NCI-H2029 treated with DMSO at 0.1 percent for 48 hours (cell line): ENCODE results near the gene FHL3.

ENCODE experiments used
- DNase-seq: peaks from one replicate; lab custom pipeline; 2025; lab: John Stamatoyannopoulos, UW

Gene FHL3

DNA sequence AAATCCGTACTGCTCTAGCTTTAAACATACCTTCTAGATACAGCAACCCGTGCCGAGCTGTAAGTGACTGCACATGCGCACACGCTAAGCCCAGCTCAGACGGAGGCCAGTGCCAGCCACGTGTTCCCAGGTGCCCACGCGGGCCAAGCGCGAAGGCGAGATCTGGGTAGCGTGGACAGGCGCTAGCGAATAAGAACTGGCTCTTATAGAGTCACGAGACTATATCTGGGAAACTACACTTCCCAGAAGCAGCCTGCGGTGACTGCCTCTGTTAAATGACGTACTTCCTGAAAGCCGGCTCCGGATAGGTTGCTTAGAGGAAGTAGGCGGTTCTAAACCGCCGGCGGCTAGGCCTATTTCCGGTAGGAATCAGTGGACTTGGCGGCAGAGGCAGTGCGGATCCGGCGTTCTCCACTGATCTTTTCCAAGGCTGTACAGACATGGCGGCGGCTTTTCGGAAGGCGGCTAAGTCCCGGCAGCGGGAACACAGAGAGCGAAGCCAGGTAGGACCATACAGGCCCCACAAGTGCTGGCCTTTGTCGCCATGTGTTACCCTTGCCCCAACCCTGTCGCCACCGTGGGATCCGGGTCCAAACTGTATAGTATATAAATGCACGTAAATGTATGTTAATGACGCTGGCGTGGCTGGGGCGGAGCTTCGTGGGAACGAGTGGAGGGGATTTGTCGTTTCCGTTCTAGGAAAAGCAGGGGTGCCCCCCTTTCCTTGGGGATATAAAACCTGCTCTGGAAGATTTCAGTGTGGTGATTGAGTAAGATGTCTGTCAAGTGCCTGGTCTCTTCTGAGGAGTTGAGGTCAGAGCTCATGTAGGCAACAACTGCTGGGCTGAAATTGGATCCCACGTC is 7.3 kb upstream of the FHL3 start, which contains the start of gene UTP11:
Gene UTP11, plus strand, starts transcription at position 372 of the 864 bp plus-strand sequence. Its CDS starts 69 bp downstream, at position 441.
- peak; percentile 100 for DNase-seq

DNA sequence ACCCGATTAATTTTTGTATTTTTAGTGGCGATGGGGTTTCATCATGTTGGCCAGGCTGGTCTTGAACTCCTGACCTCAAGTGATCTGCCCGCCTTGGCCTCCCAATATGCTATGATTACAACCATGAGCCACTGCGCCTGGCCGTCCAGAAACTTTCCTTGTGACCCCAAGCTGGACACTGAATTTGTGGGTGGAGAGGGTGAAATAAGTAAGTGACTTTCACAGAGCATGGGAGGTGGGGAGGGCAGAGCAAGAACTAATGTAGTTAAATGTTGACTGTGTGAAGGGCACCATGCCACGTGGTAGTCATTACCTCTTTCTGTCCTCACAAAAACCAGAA is 4.5 kb upstream of the FHL3 start:
- DNase-seq = no peak

DNA sequence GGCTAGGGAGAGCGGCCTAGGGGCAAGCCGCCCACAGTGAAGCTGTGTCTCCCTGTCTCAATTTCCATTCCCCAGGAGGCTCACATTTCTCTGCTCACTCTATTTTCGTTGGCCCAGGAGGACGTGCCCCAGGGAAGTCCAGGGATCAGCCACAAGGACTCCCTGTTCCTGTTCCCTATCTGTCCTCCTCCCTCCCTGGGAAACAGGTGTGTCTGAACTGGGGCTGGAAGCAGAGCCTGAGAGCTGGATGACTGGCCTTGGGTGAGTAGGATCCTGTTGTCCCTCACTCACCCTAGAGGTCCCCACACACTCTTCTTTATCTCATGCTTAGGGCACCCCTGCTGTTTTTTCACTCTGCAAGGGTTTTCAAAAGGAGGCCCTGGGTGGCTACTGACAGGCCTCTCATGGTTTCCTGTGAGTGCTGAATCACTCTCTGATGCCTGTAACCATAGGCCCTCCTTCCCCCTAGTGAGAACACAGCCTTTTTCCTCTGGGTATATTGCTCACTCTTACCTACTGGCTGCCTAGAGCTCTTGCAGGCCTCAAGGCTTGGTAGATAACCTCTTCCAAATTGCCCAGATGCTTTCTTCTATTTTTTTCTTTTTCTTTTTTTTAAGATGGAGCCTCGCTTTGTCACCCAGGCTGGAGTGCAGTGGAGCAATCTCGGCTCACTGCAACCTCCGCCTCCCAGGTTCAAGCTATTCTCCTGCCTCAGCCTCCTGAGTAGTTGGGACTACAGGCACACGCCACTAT is 4.0 kb upstream of the FHL3 start:
- DNase-seq = no peak

DNA sequence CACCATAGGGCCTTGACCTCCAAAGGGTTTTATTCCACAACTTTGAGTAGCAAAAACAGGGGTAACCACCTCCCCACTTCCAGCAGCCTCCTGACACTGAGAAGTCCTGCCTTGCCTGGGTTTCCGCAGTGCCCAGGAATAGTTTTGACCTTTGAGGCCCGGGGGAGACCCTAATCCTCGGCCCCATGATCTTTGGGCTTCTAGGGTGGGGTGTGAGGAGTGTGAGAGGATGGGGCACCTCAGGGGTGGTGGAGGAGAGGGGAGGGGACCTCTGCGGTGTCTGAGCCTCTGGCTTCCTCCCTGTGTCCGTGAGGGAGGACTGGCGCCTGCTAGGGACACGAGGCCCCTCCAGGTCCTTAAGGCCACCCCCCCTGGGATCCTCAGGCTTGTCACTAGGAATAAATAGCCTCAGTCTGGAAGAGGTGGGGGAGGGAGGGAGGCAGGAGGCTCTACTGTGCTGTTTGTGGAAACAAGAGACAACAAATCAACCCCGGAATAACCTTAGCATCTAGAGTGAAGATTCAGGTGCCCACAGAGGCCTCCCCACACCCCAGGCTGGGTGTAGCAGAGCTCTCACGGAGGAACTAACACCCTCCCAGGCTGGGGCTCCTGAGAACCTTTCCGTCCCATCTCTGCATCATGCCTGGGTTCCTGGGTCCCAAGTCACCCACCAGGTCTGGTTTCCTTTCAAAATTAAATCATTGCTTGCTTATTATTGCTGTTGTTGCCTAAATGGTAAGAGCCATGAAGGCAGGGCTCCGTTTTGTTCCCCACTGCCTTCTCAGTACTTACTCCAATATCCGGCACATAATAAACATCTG is 904 bp upstream of the FHL3 start:
- DNase-seq = no peak

DNA sequence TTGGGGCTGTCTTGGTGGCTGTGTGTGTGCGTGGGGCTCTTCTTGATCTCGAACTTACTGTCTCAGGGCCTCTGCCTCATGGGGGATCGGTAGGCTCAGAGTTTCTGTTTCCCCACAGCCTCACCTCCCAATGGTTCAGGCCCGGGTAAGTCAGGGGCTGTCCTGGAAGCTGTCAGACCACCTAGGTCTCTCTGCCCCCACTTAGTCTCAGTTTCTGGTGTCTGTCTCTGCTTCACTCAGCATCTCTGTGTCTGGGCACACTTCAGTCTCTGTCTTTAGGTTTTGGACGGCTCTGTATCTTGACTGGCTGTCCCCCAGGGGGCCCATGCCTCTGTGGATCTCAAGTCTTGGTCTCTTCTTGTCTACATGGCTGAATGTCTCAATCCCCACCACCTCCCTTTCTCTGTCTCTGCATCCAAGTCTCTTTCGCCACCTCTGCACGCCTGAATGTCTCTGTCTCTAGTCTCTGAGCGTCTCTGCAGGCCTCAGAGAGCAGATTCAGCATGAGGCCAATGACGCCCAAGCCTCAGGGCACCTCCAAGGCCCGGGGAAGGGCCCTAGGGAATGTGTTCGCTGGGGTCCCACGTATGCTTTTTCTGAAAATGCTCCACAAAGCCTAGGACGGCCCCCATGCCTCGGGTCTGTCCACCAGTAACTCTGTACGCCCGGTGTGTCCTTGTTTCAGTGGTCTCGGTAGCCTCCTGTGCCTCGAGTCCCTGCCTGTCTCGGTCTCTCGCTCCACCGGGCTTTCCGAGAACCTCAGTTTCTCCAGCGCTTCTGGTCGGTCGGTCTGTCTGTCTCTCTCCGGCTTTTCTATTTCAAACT is 818 bp downstream of the FHL3 start:
- no peak for DNase-seq

DNA sequence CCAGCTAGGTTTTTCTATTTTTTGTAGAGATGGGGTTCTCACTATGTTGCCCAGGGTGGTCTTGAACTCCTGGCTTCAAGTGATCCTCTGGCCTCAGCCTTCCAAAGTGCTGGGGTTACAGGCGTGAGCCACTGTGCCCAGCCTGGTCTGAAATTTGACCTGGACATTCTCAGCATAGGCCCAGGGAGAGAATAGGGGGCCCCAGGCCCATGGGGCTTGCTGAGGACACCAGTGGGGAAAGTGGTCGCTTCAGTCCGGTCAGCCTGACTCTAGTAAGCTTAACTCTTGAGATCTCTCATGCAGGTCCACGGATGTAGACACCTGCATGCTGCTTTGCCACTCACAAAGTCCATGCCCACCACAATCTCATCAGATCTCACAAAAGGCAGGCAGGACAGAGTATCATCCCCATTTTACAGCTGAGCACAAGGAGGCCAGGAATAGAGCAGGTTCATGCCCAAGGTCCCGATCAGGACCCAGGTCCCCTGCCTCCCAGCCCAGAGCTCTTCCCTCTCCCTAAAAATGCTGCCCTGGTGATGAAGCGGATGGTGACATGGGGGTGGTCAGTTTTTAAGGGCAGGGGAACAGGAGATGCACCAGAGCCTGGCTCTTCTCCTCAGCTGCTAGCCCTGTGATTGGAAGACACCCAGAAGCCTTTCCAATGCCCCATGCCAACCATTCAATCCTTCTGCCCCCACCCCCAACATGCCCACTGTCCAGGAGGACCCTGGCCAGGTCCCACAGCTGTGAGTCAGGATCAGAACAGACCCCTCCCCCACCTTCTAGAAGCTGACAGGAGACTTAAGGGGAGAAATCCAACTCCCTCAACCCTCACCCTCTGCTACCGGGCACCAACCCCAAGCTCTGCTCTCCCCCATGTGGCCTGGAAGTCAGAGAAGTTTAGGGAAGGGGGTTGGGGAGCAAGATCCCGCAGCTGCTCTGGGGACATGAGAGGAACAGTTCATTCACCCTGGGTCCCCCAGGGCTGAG is 1.8 kb downstream of the FHL3 start:
- DNase-seq = no peak

DNA sequence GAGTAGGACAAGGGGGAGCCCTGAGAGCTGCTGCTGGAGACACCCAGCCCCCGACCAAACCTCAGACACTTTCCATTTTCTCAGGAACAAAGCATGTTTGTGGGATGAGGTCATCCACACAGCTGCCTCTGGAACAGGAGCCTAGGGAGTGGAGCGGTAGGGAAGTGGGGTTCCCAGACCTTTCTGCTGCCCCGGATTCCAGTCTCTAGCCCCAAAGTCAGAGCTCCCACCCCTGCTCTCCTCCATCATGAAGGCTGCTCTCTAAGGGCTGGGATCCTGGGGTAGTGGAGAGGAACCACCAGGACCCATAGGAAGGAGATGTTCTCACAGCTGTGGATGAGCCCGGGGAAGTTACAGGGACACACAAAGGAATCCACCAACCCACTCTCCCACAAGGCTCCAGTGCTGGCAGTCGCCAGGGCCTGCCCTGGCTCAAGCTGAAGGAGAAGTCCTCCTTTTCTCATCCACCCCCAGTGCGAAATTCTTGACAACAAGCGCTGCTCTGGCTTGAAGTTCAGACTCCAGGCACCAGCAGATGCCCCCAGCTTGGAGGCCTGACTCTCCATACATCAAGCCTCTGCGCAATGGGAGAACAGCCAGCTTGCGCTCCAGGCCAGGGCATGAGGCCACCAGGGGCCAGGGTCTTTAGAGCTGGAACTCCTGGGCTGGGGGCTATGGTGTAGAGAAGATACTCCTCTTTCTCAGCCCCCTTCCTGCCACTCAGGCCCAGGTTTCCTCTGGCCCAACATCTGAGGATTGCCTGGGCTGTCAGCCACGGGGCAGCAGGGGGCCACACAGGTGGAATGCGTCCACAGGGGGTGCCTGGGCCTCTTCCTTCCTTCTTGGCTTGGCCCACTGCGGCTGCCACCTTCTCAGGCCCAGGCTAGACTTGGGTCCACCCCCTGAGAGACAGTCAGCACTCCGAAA is 4.5 kb downstream of the FHL3 start:
- no peak for DNase-seq

DNA sequence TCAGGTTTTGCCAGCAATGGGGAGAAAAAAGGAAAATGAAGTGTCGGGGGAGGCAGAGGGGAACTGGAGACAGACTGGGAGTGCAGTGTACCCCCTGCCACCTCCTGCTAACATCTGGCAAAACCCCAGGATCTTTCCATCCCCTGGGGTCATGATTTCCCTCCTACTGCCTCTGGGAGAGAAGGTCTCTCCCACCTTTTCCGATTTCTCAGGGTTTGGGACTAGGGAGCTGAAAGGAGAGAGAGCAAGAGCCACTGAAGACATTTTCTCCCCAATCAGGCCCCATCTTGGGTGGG is 5.1 kb downstream of the FHL3 start:
- no peak for DNase-seq

DNA sequence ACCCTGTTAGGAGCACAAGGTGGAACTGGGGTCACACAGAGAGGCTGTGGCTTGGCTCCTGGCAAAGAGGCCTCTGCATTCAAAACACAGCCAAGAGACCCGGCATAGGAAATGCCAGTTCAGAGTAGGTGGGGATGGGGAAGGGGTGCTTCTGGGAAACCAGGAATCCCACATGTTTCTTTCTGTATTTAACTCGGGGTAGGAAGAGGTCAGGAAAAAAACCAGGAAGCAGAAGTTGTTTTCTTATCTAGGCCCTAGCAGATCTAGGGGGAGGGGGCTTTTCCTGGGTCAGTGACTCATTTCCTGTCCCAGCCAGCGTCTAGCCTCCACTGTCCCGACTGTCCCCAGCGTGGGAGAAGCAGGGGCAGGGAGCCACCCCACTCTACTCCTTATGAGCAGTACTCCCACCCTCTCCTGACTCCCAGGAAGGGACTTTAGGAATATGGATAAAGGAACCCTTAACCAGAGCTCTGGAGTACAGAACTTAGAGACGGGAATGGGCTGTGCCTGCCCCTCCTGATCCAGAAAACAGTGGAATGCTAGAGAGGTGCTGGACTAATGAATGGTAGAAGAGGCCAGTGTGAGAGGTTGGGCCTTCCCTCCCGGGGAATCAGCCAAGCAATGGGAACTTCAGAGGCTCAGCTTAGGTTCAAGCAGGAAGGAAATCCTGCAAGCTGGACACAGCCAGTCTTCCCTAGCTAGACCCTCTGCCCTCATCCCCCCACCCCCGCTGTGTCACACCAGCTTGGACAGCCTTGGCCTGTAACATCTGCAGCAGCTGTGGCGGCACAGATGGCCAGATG is 5.7 kb downstream of the FHL3 start:
- no peak for DNase-seq

DNA sequence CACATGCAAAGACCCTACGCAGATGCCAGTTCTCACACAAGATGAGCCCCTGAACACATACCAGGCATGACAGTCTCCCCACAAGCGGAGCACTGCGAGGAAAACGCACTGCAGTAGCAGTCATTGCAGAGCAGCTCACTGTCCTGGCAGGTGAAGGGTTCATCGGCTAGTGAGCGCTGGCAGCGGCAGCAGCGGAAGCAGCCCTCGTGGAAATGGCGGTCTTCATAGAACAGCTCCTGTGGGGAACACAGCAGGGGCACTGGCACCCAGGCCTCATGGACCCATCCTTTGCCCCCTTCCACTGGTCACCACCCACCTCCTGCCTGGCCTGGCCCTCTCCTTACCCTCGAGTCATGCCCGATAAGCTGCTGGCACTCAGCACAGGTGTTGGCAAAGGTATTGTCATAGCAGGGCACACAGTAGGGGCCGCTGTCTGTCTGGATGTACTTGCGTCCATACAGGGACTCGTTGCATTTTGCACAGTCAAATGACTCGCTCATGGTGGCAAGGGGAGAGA is 6.3 kb downstream of the FHL3 start:
- no peak for DNase-seq

DNA sequence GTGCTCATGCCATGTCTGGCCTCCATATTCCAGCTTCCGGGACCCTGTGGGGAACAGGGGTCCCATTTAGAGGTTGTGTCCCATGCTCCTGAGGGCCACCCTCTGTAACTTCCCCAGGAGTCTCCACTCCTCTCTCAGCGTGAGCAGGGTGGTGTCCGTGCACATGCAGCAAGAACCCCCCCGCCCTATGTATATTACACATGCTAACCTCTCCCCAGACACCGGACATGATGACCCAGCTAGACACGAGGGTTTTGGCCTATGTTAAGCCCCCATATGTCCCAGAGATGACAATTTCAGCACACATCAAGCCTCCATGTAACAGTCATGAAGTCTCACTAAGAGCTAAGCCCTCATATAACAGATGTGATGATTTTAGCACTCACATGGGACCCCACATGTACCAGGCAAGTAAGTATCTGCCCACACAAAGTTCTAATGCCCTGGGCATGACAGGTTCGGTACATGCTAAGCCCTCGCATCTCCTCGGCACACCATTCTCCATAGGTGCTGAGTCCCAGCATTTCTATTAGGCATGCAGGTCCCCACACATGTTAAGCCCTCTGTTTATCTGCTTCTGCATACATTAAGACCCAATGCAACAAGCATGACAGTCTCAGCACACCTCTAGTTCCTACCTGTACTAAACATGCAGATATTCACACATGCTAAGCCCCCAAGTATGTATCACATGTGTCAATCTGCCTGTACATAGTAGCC is 7.1 kb downstream of the FHL3 start:
- no peak for DNase-seq

DNA sequence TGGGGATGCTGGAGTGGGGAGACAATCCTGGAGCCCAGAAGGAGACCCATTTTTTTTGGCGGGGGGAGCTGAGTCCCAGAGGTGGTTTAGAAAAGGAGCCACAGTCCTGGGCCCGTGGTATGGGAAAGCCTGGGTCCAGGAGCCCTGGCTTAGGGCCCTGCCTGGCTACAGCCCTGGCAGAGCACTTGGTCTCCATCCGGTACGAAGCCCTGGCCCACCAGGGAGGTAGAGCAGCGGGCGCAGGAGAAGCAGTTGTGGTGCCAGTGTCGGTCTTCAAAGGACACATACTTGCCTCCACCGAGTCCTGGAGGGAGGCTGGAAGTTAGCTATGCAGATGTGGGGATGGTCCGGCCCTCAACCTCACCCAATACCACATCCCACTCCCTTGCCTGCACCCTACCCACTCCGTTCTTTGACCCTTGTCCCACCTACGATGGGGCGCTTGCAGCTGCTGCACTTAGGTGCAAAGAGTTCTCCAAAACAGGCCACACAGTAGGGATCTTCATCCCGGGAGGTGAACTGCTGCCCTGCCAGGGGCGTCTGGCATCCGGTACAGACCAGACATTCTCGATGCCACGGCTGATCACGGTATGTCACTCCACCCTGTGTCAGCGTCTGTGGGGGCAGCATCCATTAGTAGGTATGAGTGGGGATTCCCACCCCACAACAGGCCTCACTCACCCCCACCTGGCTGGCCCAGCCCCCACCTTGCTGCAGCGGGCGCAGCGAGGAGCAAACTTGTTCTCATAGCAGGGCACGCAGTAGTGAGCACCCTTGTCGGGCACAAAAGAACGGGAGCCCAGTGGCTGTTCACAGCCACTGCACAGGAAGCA is 7.8 kb downstream of the FHL3 start:
- no peak for DNase-seq

DNA sequence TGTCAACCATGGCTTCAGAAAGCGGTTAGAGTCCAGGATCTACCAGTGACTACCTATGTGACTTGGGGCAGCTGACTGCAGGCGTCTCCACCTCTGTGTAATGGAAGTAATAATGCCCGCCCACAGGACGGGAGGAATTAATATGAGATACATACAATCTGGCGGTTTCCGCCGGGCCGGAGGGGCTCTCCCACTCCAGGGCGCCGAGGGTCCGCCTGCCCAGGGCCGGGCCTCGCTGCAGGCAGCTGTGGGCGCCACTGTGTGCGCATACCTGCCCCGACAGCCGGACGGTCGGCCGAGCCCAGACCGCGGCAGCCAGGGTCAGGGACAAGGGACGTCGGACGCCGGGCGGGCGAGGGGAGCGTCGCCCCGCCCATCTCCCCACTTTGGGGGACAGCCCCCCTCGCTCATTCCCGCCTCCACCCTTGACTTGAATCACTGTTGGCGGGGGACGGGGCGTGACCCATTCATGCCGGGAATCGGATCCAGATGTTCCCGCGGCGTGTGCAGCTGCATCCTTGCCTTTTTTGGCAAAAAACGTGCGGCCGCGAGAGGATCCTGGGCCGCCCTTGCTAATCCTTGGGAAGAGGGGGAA is 9.5 kb downstream of the FHL3 start:
- DNase-seq = no peak

DNA sequence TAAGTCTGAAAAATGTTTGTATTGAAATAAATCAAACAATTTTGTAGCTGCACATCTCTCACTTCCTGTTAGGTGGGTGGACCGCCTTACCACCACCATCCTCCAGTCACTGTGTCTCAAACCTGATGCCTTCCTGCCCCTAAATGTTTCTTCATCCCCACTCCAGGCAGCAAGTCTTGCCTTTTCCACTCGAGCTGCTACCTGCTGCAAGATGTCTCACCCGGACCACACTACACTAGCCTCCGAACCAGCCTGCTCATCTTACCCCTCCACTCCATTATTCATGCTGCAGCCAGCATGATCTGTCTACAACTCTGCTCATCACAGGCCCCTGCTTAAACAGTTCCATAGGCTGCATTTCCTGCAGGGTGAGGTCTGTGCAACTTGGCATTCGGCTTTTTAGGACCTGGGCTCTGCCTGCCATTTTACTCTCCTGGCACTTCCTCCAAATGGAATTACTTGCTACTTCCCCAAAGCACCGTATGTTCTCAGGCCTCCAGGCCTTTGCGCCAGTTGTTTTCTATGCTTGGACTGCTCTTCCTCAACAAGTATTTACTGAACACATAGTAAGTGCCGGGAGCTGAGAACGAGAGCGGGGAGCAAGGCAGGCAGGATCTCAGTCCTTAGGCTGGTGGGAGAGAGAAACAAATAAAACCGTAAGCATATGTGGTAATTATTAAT is 10.3 kb downstream of the FHL3 start:
- DNase-seq = no peak

DNA sequence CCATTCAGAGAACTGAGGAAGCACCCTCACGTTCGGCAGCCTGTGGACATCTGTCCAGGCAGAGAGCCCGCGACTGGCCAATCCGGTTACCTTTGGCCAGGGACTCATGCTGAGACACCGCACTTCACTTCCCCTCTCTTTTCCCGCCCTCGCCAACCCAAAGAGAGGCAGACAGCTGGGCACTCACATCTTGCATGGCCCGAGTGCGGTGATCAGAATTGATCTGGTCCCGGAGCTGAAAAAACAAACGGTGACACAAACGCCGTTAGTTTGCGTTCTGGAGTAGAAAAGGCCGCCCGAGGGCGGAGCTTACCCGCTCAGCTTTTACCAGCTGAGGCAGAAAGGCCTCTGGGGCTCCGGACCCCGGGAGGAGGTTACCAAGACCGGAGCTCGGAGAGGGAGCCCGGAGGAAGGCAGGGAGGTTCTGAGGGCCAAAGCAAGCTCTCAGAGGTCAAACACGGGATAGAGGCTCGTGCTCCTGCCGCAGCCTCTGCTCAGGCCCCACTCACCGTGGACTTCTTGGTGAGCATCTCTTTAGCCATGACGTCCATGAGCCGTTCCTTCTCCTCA is 15.9 kb downstream of the FHL3 start:
- peak; percentile 69 for DNase-seq
